Measurements from ENCODE around the gene EIPR1.

Gene EIPR1

DNA sequence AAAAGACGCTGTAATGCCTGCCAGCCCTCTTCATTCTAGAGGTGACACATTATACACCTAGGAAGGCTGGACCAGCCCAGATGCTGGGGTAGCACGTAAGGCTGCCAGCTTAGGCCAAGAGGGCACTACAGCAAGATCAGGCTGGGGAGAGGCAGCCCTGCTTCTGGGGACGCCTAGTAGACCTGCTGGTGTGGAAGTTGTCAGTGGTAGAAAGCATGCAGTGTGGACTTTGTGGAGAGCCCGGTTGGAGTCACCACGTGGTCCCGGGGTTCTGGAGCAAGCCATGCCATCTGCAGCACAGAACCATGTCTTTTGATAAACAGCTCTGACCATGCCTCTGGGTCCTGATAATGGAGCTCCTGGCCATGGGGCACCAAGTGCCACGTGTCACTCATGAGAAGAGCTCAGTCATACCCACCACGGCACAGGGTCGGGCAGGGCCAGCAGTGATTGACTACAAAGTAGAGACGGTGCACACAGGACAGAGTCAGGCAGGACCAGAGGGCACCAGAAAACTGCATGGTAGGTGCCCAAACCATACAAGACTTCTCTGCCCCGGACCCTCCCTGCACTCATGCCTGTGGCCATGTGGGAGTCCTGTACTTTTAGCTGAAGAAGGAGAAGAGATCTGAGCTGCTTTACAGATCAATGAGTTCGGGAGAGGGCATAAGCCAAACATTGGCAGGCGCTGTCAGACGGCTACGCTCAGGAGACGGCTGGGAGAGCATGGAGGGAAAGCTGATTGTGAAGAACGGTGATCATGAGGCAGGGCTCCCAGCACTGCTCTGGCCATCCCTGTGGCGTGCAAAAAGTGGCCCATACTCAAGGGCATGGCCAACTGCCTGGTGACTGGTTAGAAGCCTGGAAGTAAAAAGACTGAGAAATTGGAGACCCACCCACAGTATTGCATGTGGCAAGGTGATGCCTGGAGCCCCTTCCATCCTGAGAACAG, 114.9 kb downstream of the EIPR1 start:
- no peak overlapping the region for H3K4me3 ChIP-seq (ENCODE audit: low read depth in 1 of 2, low read length in 1 of 2)
- no peaks in the 10 kb centered on the region for H3K36me3 ChIP-seq
- TF ChIP-seq, protein P1, sequence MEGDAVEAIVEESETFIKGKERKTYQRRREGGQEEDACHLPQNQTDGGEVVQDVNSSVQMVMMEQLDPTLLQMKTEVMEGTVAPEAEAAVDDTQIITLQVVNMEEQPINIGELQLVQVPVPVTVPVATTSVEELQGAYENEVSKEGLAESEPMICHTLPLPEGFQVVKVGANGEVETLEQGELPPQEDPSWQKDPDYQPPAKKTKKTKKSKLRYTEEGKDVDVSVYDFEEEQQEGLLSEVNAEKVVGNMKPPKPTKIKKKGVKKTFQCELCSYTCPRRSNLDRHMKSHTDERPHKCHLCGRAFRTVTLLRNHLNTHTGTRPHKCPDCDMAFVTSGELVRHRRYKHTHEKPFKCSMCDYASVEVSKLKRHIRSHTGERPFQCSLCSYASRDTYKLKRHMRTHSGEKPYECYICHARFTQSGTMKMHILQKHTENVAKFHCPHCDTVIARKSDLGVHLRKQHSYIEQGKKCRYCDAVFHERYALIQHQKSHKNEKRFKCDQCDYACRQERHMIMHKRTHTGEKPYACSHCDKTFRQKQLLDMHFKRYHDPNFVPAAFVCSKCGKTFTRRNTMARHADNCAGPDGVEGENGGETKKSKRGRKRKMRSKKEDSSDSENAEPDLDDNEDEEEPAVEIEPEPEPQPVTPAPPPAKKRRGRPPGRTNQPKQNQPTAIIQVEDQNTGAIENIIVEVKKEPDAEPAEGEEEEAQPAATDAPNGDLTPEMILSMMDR (IDR thresholded peaks at IDR 0.05) = no peak
- H3K27ac ChIP-seq = no peak overlapping the region
- peaks cover 7 to 13% of the 10 kb centered on the region in 2 experiments for H3K4me1 ChIP-seq (ENCODE audit: control insufficient read depth in 1 of 2, insufficient read depth in 1 of 2, low read depth in 1 of 2, low read length in 1 of 2)
- H3K27me3 ChIP-seq = no peaks in the 10 kb centered on the region
- no peaks in the 10 kb centered on the region for H3K9me3 ChIP-seq

DNA sequence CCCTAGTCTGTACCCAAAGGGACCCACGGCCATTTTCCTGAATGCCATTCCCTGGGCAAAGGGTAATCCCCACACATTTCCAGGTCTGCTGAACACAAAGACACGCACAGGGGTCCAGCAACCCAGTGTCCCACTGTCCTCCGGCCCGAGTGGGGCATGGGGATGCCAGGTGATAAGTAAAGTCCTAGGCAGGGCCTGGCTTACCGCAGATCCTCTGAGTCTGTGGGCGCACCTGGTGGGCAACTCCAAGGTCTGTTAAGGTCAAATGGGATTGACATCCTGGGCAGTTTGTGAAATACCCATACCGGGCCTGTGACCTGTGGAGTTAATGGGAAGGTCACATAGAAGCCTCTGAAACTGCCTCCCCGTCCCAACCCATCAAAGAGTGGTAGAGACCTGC, 116.1 kb downstream of the EIPR1 start:
- Histone ChIP-seq H3K27ac (no peak overlapping the region), H3K36me3 (no peaks in the 10 kb centered on the region), H3K4me3 (ENCODE audit: low read depth in 1 of 2, low read length in 1 of 2) (no peak overlapping the region), H3K4me1 (ENCODE audit: control insufficient read depth in 1 of 2, insufficient read depth in 1 of 2, low read depth in 1 of 2, low read length in 1 of 2) (peaks cover 7 to 13% of the 10 kb centered on the region in 2 experiments), H3K9me3 (no peaks in the 10 kb centered on the region), H3K27me3 (no peaks in the 10 kb centered on the region)
- TF ChIP-seq, protein P1 (IDR thresholded peaks at IDR 0.05) = no peak

DNA sequence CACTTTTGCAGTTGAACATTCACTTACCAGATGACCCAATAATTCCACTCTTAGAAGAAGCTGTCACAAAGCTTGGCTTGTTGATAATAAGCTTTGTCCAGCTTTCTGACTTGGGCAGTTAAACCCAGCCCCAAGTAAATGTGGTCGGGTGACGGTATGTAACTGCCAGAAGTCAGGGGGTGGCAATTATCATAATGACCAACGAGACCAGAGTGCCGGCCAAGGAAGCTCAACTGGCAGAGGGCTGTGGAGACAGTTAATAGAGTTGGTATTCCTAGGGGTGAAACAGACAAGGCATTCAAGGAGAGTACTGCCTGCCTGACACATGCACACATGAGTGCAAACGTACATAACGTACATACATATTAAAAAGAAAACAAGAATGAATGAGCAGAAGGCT, 116.7 kb downstream of the EIPR1 start:
- H3K27ac ChIP-seq = no peak overlapping the region
- TF ChIP-seq, protein P1 (IDR thresholded peaks at IDR 0.05) = no peak
- H3K4me3 ChIP-seq (ENCODE audit: low read depth in 1 of 2, low read length in 1 of 2) = no peak overlapping the region

DNA sequence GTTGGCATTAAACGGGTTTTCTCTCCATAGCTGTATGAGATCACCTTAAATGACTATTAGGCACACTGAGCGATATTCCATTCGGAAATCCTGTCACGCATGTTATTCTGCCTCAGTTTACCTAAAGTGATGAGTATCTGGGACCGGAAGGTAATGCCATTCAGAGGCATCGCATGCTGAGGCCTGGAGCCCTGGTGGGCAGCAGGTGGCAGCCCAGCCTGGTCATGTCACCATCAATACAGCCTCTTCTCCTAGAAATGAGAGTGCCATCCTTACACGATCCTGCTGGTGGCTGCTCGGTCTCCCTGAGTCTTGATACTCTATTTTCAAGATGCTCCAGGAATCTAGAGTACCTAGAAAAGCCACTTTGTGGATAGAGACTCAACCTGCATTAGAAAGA, 119.8 kb downstream of the EIPR1 start:
- TF ChIP-seq, protein P1 (IDR thresholded peaks at IDR 0.05) = no peak

More for the DNA sequence above, 116.7 kb downstream of the EIPR1 start:
- no peaks in the 10 kb centered on the region for H3K27me3 ChIP-seq
- H3K9me3 ChIP-seq = no peaks in the 10 kb centered on the region
- H3K4me1 ChIP-seq (ENCODE audit: control insufficient read depth in 1 of 2, insufficient read depth in 1 of 2, low read depth in 1 of 2, low read length in 1 of 2) = peaks cover 7 to 17% of the 10 kb centered on the region in 2 experiments
- H3K36me3 ChIP-seq = no peaks in the 10 kb centered on the region

DNA sequence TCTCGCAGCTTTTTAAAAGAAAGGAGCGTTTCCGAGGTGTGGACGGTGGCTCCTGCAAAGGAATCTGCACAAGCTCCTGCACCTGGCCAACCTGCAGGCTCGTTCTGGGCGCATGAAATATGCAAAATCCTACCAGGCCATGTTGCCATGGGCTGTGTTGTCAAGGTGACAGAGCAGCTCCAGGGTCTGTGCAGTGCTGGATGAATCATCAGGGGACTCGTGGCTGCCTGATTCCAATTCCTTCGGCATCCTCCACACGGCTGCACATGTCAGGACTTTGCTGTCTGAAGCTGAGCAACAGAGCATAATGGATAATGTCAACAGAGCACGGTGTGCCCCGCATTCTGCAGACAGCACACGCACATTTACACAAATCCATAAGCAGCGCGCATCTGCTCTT, 120.5 kb downstream of the EIPR1 start:
- no peak overlapping the region for H3K27ac ChIP-seq
- H3K4me3 ChIP-seq (ENCODE audit: low read depth in 1 of 2, low read length in 1 of 2) = no peak overlapping the region
- H3K27me3 ChIP-seq = no peaks in the 10 kb centered on the region
- H3K4me1 ChIP-seq (ENCODE audit: control insufficient read depth in 1 of 2, insufficient read depth in 1 of 2, low read depth in 1 of 2, low read length in 1 of 2) = peaks cover 5 to 12% of the 10 kb centered on the region in 2 experiments
- H3K9me3 ChIP-seq = no peaks in the 10 kb centered on the region
- H3K36me3 ChIP-seq = no peaks in the 10 kb centered on the region
- TF ChIP-seq, protein P1 (IDR thresholded peaks at IDR 0.05) = no peak

More for the DNA sequence above, 119.8 kb downstream of the EIPR1 start:
- no peaks in the 10 kb centered on the region for H3K9me3 ChIP-seq
- H3K4me1 ChIP-seq (ENCODE audit: control insufficient read depth in 1 of 2, insufficient read depth in 1 of 2, low read depth in 1 of 2, low read length in 1 of 2) = peaks cover 5 to 12% of the 10 kb centered on the region in 2 experiments
- no peaks in the 10 kb centered on the region for H3K27me3 ChIP-seq
- H3K27ac ChIP-seq = no peak overlapping the region
- H3K36me3 ChIP-seq = no peaks in the 10 kb centered on the region
- H3K4me3 ChIP-seq (ENCODE audit: low read depth in 1 of 2, low read length in 1 of 2) = no peak overlapping the region
